ENCODE measurements around the gene VPREB1.

GRCh38 chr22:22233081-22233480, 11.5 kb upstream of the VPREB1 start:
- TF ChIP-seq CTCF (IDR thresholded peaks at IDR 0.05 in 8 of 11, conservative IDR thresholded peaks at IDR 0.05 in 3 of 11), result no peak
- no peak for TF ChIP-seq POLR2AphosphoS5 (IDR thresholded peaks at IDR 0.05)

Data from spleen (tissue), 7 donors.